Activated CD4-positive, alpha-beta T cell treated with anti-CD3 and anti-CD28 coated beads for 24 hours (primary cell): ENCODE results near the gene DIO1.
"Not testable (repeated sequence)": the region's sequence is repeated elsewhere in the genome, so short reads cannot be mapped to it uniquely, and the experiment has no call there.

Experiments
- DNase-seq, 2 donors: peaks; one replicate each; pipeline ENCODE4 v3.0.0-alpha.2; 2020; ENCODE audit warnings: low read depth in 2 of 2

The DIO1 gene

DNA sequence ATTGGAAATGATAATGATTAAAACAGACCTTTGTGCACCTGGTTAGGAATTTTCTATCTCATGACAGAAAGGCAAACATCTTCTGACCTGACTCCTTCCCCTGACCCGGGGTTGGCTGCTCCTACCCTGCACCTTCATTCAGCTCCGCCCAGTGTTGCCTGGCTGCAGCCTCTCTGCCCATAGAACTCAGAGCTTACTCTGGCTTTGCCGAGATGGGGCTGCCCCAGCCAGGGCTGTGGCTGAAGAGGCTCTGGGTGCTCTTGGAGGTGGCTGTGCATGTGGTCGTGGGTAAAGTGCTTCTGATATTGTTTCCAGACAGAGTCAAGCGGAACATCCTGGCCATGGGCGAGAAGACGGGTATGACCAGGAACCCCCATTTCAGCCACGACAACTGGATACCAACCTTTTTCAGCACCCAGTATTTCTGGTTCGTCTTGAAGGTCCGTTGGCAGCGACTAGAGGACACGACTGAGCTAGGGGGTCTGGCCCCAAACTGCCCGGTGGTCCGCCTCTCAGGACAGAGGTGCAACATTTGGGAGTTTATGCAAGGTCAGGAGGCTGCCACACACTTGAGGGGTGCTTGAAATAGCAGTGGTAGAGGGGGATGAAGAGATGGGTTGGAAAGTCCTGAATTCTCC, at the start of gene DIO1:
Gene DIO1 (plus strand): TSS at position 189 of the 638 bp plus-strand sequence. CDS start 24 bp downstream, at position 213.
- DNase-seq: no peak

GRCh38 chr1:53847980-53848379, 46.0 kb upstream of the DIO1 start:
- no peak for DNase-seq

- no peak for DNase-seq
Measured at GRCh38 chr1:53850082-53850673, 43.8 kb upstream of the DIO1 start.

DNA sequence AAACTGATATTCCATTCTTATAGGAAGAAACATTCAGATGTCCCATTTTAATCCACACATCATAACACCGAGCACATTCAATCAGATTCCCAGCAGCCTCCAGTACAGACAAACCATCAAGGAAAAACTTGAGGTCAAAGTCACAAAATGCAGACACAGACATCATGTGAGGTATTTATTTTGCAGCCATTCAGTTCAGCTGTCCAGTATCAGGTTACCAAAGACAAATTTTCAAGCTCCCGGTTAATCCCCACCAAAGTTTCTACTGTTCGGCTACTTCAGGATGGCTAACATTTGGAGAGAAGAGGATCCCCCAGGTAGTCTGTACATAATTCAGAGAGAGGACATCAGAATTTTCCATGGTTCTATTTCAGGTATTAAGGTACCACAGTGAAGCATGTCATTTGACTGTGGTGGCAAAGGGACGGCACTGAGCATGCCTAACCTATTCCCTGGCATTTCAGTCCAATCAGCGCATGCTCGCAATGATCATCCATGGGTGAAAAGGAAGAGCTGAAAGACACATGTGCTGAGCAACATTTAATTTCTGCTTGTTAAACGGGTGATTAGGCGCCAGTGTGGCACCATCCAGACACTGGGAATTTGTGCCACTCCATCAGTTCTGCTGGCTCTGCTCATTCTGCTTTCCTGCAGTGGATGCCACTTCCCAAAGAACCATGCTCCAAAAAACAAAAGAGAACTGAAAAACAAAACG, 42.3 kb upstream of the DIO1 start:
- DNase-seq: no peak

DNA sequence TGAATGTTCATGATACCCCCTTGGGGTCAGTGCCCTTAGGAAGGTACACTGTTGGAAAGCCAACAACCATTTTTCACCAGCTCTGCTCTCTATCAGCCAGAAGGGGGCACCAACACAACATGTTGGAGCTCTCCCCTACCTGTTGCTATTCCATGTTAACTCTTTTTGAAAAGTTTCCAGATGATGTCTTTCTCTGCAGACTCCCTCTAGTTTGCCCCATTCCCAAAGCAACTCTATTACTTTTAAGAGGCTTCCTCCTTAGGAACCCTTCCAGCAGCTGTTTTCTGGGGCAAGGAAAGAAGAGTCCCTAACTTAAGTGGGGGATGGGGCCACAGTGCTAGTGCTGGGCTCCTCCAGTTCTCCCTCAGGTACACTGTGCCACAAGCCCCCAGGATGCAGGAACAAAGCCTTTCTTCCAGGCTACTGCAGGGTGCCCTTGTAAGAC, 33.0 kb upstream of the DIO1 start:
- peak; percentile 12 to 23 for DNase-seq

DNA sequence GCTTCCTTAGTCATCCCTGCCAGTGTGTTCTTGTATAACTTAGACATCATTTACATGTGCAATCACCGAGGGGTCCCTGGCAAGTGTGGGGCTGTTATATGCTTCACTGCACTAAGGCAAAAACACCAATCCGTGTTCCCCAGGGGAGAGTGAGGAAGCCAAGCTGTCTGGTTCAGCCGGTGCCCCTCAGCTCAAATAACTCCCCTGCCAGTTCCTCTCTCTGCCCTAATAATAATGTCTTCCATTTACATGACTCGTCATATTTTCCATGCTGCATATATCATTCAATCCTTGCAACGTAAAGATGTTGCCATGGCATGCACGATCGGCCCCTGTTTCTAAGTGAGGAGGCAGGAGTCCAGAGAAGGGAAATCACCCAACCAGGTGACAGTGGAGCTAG, 31.5 kb upstream of the DIO1 start:
- no peak for DNase-seq

- DNase-seq: no peak
Measured at GRCh38 chr1:53868565-53868964, 25.4 kb upstream of the DIO1 start.

- no peak for DNase-seq
Measured at GRCh38 chr1:53869454-53870117, 24.4 kb upstream of the DIO1 start.

- DNase-seq: no peak
Measured at GRCh38 chr1:53871221-53871620, 22.8 kb upstream of the DIO1 start.

DNA sequence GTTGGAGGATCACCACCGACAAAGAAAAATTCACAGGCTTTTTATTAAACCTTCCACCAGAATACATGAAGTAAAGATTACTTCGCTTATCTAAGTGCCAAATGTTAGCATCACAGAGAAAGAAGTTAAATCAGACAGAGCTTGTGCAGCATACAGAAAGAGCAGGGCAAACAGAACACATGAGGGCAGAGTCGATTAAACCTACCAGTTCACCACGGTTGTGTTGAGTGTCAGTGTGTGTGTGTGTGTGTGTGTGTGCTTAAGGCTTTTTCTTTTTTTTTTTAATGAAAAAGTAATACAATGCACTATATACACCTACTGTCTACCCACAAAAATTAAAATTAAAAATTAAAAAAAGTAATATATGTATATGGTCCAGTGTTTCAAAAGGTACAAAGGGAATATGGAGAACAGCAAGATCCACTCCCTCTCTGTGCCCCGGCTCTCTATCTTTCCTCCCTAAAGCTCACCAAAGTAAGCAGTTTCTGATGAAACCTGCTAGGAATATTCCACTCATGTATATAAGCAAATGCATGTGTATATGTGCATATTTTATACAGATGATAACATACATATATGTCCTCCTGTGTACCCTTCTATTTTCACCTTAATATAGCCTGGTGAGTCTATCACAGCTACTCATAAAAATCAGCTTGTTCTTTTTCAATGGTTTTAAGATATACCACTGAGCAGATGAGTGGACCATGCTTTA, 22.1 kb upstream of the DIO1 start:
- no peak for DNase-seq

DNA sequence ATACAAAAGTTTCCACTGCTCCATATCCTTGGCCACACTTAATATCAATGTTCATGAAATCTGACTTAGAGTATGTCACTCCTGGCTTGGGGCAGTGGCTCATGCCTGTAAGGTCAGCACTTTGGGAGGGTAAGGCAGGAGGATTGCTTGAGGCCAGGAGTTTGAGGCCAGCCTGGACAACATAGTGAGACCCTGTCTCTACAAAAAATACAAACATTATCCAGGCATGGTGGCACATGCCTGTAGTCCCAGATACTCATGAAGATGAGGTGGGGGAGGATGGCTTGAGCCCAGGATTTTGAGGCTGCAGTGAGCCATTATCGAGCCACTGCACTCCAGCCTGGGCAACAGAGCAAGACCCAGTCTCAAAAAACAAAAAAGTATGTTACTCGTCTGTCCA, 18.8 kb upstream of the DIO1 start:
- not testable (repeated sequence) for DNase-seq

GRCh38 chr1:53878492-53879105, 15.4 kb upstream of the DIO1 start:
- DNase-seq: no peak

- DNase-seq: not testable (repeated sequence)
Measured at GRCh38 chr1:53881853-53882252, 12.1 kb upstream of the DIO1 start.

DNA sequence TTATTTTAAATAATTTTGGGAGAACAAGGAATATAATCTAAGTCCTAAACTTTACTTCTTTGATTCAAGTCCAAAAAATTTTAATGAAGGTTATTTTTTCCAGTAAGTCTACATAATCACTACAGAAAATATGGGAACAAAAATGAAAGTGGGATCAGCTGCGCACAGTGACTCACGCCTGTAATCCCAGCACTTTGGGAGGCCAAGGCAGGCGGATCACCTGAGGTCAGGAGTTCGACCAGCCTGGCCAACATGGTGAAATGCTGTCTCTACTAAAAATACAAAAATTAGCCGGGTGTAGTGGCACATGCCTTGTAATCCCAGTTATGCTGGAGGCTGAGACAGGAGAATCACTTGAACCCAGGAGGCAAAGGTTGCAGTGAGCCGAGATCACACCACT, 10.4 kb upstream of the DIO1 start:
- DNase-seq: not testable (repeated sequence)

- no peak for DNase-seq
Measured at GRCh38 chr1:53888681-53889080, 5.3 kb upstream of the DIO1 start.

DNA sequence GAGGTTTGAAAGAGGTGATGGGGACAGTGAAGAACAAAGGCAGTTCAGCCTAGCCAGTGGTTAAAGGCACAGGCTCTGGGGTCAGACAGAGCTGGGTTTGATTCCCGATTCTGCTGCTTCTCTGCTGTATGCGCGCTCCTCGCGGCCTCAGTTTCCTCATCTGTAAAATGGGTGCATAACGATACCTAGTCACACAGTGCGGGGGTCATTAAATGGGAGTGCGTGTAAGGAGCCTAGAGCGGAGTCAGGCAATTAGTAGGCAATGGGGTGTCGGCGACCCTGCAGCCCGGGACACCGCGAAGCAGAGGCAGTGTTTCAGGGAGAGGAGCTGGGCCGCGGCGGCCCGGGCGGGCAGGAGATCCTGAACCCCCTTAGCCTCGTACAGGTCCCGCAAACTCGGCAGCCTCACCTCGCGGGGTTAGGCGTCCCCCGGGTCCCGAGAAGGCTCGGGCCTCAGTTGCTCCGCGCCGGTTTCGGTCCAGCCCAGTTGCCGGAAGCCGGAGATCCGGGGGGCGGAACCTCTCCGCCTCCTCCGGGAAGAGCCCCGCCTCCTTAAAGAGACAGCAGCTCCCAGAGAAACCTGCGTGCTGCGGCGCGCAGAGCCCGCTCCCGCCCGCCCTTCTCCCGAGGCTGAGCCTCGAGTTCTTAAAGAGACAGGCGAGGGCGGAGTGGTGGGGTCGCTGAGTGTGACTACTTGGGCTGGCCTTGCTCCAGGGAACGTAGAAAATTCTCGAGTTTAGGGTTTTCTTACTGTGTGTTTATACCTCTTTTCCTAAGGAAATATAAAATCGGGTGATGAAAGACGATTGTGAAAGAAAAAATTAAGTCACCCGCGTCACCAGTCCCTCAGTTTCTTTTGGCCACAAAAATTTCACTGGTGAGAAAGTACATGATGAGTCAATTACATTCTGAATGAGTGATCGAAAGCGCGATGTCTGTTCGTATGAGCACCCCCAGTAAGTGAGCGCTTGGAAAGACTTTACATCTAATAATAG, 4.4 kb upstream of the DIO1 start, which contains the start of gene YIPF1:
Gene YIPF1 (minus strand): TSS at position 494 of the 995 bp plus-strand sequence. CDS start 860 bp downstream, outside the sequence.
- DNase-seq: peak; percentile 72 to 78

GRCh38 chr1:53890522-53890941, 3.5 kb upstream of the DIO1 start:
- no peak for DNase-seq

DNA sequence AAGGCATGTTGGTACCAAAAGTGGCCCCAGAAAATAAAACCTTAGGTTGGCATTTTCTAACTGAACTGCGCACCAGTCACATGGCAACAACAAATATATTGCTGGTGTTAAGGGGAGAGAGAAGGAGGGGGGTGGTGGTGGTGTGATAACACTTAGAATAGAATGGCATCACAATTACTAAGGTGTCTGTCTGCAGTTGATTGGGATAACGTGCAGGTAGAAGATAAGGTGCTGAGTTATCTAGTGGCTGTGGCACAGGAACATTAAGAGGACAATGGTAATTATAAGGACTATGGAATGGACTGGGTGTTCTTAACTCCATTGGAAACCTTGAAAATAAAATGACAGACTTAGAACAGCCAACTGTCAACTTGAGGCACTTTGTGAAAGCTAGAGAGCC, 3.0 kb upstream of the DIO1 start:
- no peak for DNase-seq

DNA sequence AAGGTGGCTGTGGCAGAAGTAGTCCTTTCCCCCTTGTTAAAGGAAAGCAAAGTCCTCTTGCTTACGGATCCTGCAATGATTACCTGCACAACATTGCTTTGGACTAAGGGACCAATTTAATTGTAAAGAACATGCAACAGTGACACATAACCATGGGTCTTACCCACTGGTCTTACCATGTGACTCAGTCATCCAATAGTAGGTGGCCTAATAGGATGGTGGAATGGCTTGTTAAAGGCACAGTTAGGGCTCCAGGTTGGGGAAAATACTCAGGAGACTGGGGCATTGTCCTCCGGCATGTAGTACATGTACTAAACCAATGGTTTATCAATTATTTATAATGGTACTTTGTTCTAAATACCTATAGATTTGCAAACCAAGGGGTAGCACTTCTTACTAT, 2.3 kb upstream of the DIO1 start:
- no peak for DNase-seq

DNA sequence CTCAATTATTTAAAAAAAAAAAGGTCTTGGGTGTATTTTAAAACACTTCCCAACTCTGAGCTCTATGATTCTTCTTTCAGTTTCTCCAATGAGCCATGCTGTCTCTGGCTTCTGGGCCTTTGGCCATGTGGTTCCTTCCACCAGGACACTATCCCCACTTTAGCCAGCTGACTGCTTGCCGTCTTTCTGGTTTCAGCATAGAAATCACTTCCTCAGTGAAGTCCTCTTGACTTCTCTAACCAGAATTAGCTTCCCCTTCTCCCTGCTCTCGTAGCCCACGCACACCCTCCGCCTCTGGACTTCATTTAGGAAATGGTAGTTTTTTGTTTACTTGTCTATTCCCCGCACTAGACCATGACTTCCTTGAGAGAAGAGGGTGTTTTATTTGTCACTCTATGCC, 1.1 kb upstream of the DIO1 start:
- DNase-seq: no peak
